Testis (tissue), 3 donors: ENCODE measurements around the gene CYTL1. TPM values are rescaled to one million over a fixed set of nuclear protein-coding genes. Genes with fewer than 3 reads are reported as not detected.

Experiments
- DNase-seq: peaks from one replicate; pipeline ENCODE4 v3.0.0-alpha.2; 2019
- H3K27ac ChIP-seq, 2 donors: fragments of 200-600 bp; sonication (generic); one replicate each; pipeline ENCODE4 v1.5.1; 2019
- H3K27me3 ChIP-seq: fragments of 200-600 bp; sonication (generic); one replicate; pipeline ENCODE4 v1.5.1; 2019
- H3K36me3 ChIP-seq: fragments of 200-600 bp; sonication (generic); one replicate; pipeline ENCODE4 v1.5.1; 2017; ENCODE audit warnings: low read depth; ENCODE audit errors: missing control alignments
- H3K4me1 ChIP-seq: fragments of 200-600 bp; sonication (generic); one replicate; pipeline ENCODE4 v1.5.1; 2019
- H3K4me3 ChIP-seq, 2 donors: fragments of 200-600 bp; sonication (generic); one replicate each; pipeline ENCODE4 v1.5.1; 2017 to 2019
- H3K9me3 ChIP-seq: fragments of 200-600 bp; sonication (generic); one replicate; pipeline ENCODE4 v1.5.1; 2017
- CTCF ChIP-seq, 3 experiments: fragments of 450-650 bp in 2 of 3; fragments of 200-600 bp in 1 of 3; sonication (generic) in 1 of 3; IDR thresholded peaks; one replicate each; pipeline ENCODE4 v1.5.1; 2016 to 2019; ENCODE audit warnings: antibody characterized with exemption in 3 of 3, mild to moderate bottlenecking in 2 of 3, moderate library complexity in 1 of 3
- POLR2A ChIP-seq: fragments of 450-650 bp; IDR thresholded peaks from one replicate; pipeline ENCODE4 v1.6.1; 2017; ENCODE audit warnings: antibody characterized with exemption, mild to moderate bottlenecking, moderate library complexity
- WGBS, 2 donors: methylation state at CpG; one replicate each; pipeline ENCODE4 v1.1.5; 2018; 5-methylcytosine and 5-hydroxymethylcytosine counted together
- intact Hi-C: fragments of 100-400 bp; cut with DNase I; formaldehyde crosslinking; loops from one replicate; pipeline ENCODE4 v1.15.1; 2023; ENCODE audit warnings: low total_unique reads
- polyA plus RNA-seq: library from polyadenylated mRNA; stranded (reverse); fragments of 350-450 nt; fragmentation: Illumina TruSeq; extraction: RNeasy Lipid Tissue Mini Kit (QIAGEN cat#74804); gene quantifications from one replicate; pipeline ENCODE4 v1.2.3, GENCODE V29; 2014; ENCODE audit warnings: low read depth, low replicate concordance; ENCODE audit not compliant: insufficient read depth
- total RNA-seq, 2 donors: library from RNA; depleted of rRNA; stranded (reverse); fragments of >200 nt; gene quantifications; one replicate each; pipeline ENCODE4 v1.2.3, GENCODE V29; 2016

CYTL1 gene
- total and polyA plus RNA-seq, 3 donors from 2014 or later = 0.39 to 3.1 TPM; not detected in 1

GRCh38 chr4:4986841-4987240 is 32.4 kb downstream of the CYTL1 start:
- intact Hi-C loops = no loop called here
- DNase-seq = no peak
- no peaks in the 10 kb centered on the region for H3K4me1 ChIP-seq

GRCh38 chr4:4985844-4986243 is 33.4 kb downstream of the CYTL1 start:
- no peak for DNase-seq
- Histone ChIP-seq H3K27me3 (no peaks in the 10 kb centered on the region), H3K4me3 (no peak overlapping the region), H3K27ac (no peak overlapping the region), H3K36me3 (no peaks in the 10 kb centered on the region), H3K9me3 (no peaks in the 10 kb centered on the region), H3K4me1 (no peaks in the 10 kb centered on the region)
- no peak for TF ChIP-seq CTCF (IDR thresholded peaks at IDR 0.05)
- no peak for TF ChIP-seq POLR2A
- WGBS, 2 donors = 69 to 86% methylated on average over 1 of the region's 1 CpG
- intact Hi-C loops = no loop called here

More at GRCh38 chr4:4986841-4987240, 32.4 kb downstream of the CYTL1 start:
- TF ChIP-seq POLR2A (no peak), CTCF (IDR thresholded peaks at IDR 0.05) (no peak)
- Histone ChIP-seq H3K27me3 (no peaks in the 10 kb centered on the region), H3K4me3 (no peak overlapping the region), H3K27ac (no peak overlapping the region), H3K9me3 (no peaks in the 10 kb centered on the region), H3K36me3 (no peaks in the 10 kb centered on the region)
- WGBS, 2 donors = 86 to 89% methylated on average over 5 of the region's 5 CpGs

- Histone ChIP-seq H3K36me3 (no peaks in the 10 kb centered on the region), H3K4me1 (no peaks in the 10 kb centered on the region), H3K9me3 (no peaks in the 10 kb centered on the region), H3K27me3 (no peaks in the 10 kb centered on the region), H3K4me3 (no peak overlapping the region), H3K27ac (no peak overlapping the region)
- WGBS, 2 donors = 95 to 96% methylated on average over 2 of the region's 2 CpGs
- intact Hi-C loops = no loop called here
- TF ChIP-seq CTCF (IDR thresholded peaks at IDR 0.05) (no peak), POLR2A (no peak)
- DNase-seq = no peak
Measured at GRCh38 chr4:4985036-4985435, 34.2 kb downstream of the CYTL1 start.

GRCh38 chr4:4984186-4984585 is 35.1 kb downstream of the CYTL1 start:
- H3K4me3 ChIP-seq = no peak overlapping the region
- TF ChIP-seq POLR2A (no peak), CTCF (IDR thresholded peaks at IDR 0.05) (no peak)
- no peaks in the 10 kb centered on the region for H3K9me3 ChIP-seq
- H3K36me3 ChIP-seq = no peaks in the 10 kb centered on the region
- intact Hi-C loops = no loop called here
- H3K4me1 ChIP-seq = no peaks in the 10 kb centered on the region
- DNase-seq = no peak
- no peak overlapping the region for H3K27ac ChIP-seq
- WGBS, 2 donors = 81 to 89% methylated on average over 2 of the region's 2 CpGs
- H3K27me3 ChIP-seq = no peaks in the 10 kb centered on the region

GRCh38 chr4:4981827-4982226 is 37.4 kb downstream of the CYTL1 start:
- H3K4me1 ChIP-seq = no peaks in the 10 kb centered on the region
- 81 to 84% methylated on average over 8 of the region's 8 CpGs for WGBS, 2 donors
- H3K9me3 ChIP-seq = no peaks in the 10 kb centered on the region
- H3K27me3 ChIP-seq = no peaks in the 10 kb centered on the region
- intact Hi-C loops = no loop called here
- DNase-seq = no peak
- H3K4me3 ChIP-seq = no peak overlapping the region
- no peak for TF ChIP-seq POLR2A
- no peak for TF ChIP-seq CTCF (IDR thresholded peaks at IDR 0.05)
- H3K36me3 ChIP-seq = no peaks in the 10 kb centered on the region
- H3K27ac ChIP-seq = no peak overlapping the region
